HL-60 (cell line): Measurements from ENCODE around the gene LRRN4.

ENCODE experiments used
- DNase-seq, 2 experiments: peaks; one replicate each; pipeline ENCODE4 v3.0.0-alpha.2; 2010 to 2020; ENCODE audit warnings: low read depth in 1 of 2, low spot score in 1 of 2
- H3K27ac ChIP-seq: fragments of 250-450 bp; sonication (Bioruptor Pico); replicated peaks from 2 replicates; pipeline ENCODE4 v1.5.1; 2020; ENCODE audit warnings: mild to moderate bottlenecking, moderate library complexity
- H3K27me3 ChIP-seq: fragments of 250-450 bp; sonication (Bioruptor Pico); 2 replicates; pipeline ENCODE4 v1.5.1; 2021; ENCODE audit warnings: mild to moderate bottlenecking, moderate library complexity; ENCODE audit not compliant: insufficient read depth, poor library complexity, severe bottlenecking
- H3K4me3 ChIP-seq: replicated peaks from 2 replicates; pipeline ENCODE4 v1.5.1; 2011; ENCODE audit warnings: mild to moderate bottlenecking, control low read depth, low read length; ENCODE audit not compliant: insufficient read depth
- GABPA ChIP-seq: IDR thresholded peaks from 2 replicates; pipeline ENCODE4 v1.6.1; 2012; ENCODE audit warnings: low read depth
- POLR2AphosphoS5 ChIP-seq: IDR thresholded peaks from 2 replicates; pipeline ENCODE4 v1.6.1; 2012; ENCODE audit warnings: low read depth
- SPI1 ChIP-seq: IDR thresholded peaks from 2 replicates; pipeline ENCODE4 v1.6.1; 2012; ENCODE audit warnings: low read depth, mild to moderate bottlenecking, borderline replicate concordance
- long read RNA-seq: library from polyadenylated mRNA; unstranded; transcript quantifications from one replicate; pipeline ENCODE4 v2.0.0, GENCODE V29; 2020
- TF ChIP-seq, protein P1 (sequence below): IDR thresholded peaks from 2 replicates; pipeline ENCODE4 v1.6.1; 2012; ENCODE audit warnings: low read depth; ENCODE audit not compliant: insufficient replicate concordance
- TF ChIP-seq, protein P2 (sequence below): IDR thresholded peaks from one replicate; pipeline ENCODE4 v1.5.1; 2011; ENCODE audit warnings: low read length, control low read depth, inconsistent platforms; ENCODE audit not compliant: insufficient read depth

LRRN4 gene
- long read RNA-seq, result 0 reads

DNA sequence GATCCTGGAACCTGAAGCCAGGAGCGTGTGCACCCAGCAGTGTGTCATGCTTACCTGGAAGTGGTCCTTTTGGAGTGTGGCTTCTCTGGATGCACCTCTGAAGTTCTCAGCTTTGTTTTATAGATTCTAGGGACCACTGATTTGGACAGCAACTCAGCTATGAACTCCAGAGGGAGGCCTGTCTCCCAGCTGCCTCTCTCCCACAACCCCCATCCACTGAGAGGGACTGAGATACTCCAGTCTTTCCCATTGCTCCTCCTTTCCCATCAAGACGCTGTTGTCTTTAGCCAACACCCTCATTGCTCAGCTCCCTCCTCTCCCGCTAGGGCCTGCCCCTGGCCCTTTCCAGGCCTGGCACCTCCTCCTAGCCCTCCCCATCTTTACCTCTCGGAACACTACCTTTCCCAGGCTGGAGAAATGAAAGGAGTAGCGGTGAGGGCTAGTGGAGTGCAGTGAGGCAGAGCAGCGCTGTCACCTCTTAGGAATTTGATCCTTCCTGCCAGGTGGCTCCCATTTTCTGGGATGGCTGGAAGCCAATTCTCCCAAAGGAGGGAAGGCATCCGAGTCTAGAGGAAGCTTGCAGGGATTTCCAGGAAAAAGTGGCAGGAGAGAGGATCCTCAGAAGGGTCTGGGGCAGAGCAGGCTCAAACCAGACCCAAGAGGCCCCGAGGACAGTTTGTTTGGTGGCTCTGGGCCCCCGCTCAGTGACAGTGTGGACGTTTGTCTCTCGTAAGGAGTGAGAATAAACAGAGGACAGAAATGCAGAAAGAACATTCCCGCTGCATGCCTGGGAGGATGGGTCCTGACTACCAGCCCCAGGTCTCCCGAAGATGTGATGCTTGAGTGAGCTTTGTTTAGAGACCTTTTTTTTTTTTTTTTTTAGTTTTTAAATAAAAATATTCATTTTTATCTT, at the start of gene LRRN4:
Gene LRRN4 (minus strand): TSS at position 285 of the 913 bp plus-strand sequence. CDS start 1,261 bp downstream, outside the sequence.
- Histone ChIP-seq H3K4me3 (no peak within 1 kb of the TSS), H3K27ac (no peak within 1 kb of the TSS), H3K27me3 (peaks cover 29% of the 10 kb centered on the region)
- no peak for DNase-seq
- TF ChIP-seq, protein P1, sequence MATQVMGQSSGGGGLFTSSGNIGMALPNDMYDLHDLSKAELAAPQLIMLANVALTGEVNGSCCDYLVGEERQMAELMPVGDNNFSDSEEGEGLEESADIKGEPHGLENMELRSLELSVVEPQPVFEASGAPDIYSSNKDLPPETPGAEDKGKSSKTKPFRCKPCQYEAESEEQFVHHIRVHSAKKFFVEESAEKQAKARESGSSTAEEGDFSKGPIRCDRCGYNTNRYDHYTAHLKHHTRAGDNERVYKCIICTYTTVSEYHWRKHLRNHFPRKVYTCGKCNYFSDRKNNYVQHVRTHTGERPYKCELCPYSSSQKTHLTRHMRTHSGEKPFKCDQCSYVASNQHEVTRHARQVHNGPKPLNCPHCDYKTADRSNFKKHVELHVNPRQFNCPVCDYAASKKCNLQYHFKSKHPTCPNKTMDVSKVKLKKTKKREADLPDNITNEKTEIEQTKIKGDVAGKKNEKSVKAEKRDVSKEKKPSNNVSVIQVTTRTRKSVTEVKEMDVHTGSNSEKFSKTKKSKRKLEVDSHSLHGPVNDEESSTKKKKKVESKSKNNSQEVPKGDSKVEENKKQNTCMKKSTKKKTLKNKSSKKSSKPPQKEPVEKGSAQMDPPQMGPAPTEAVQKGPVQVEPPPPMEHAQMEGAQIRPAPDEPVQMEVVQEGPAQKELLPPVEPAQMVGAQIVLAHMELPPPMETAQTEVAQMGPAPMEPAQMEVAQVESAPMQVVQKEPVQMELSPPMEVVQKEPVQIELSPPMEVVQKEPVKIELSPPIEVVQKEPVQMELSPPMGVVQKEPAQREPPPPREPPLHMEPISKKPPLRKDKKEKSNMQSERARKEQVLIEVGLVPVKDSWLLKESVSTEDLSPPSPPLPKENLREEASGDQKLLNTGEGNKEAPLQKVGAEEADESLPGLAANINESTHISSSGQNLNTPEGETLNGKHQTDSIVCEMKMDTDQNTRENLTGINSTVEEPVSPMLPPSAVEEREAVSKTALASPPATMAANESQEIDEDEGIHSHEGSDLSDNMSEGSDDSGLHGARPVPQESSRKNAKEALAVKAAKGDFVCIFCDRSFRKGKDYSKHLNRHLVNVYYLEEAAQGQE, result no peak
- TF ChIP-seq, protein P2, sequence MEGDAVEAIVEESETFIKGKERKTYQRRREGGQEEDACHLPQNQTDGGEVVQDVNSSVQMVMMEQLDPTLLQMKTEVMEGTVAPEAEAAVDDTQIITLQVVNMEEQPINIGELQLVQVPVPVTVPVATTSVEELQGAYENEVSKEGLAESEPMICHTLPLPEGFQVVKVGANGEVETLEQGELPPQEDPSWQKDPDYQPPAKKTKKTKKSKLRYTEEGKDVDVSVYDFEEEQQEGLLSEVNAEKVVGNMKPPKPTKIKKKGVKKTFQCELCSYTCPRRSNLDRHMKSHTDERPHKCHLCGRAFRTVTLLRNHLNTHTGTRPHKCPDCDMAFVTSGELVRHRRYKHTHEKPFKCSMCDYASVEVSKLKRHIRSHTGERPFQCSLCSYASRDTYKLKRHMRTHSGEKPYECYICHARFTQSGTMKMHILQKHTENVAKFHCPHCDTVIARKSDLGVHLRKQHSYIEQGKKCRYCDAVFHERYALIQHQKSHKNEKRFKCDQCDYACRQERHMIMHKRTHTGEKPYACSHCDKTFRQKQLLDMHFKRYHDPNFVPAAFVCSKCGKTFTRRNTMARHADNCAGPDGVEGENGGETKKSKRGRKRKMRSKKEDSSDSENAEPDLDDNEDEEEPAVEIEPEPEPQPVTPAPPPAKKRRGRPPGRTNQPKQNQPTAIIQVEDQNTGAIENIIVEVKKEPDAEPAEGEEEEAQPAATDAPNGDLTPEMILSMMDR, result no peak
- TF ChIP-seq SPI1, result no peak
- no peak for TF ChIP-seq GABPA
- no peak for TF ChIP-seq POLR2AphosphoS5

DNA sequence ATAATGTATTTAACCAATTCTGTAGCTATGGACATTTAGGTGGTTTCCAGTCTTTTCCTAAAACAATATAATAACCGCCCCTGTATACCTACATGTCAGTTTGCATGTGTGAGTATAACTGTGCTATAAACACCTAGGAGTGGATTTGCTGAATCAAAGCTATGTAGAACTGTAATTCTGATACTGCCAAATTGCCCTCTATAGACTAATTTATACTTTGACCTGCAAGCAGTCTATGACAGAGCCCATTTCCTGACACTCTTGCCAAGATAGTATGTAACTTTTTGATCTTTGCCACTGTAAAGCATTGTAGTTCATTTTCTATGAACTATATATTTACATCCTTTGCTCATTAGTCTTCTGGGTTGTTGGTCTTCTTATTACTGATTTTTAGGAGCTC, 49.4 kb upstream of the LRRN4 start:
- DNase-seq, result no peak
- TF ChIP-seq SPI1 (no peak), GABPA (no peak), POLR2AphosphoS5 (no peak)
- TF ChIP-seq, protein P1, result no peak
- TF ChIP-seq, protein P2, result no peak

DNA sequence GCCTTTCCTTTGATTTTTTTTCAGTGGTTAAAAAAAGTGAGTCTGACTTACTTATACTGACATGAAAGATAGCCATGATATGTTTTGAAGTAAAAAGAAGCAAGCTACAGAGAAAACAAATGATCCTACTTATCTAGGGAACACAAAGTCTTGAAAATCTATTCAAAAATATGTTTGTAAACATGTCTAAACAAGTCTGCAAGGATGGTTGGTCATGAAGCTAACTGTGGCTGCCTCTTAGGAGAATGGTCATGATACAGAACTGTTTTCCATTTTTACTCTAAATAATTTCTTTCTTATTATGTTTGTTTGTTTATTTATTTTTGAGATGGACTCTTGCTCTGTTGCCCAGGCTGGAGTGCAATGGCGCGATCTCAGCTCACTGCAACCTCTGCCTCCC, 47.5 kb upstream of the LRRN4 start:
- Histone ChIP-seq H3K27ac (no peak overlapping the region), H3K27me3 (peaks cover 2% of the 10 kb centered on the region), H3K4me3 (no peak overlapping the region)
- TF ChIP-seq POLR2AphosphoS5, result no peak
- TF ChIP-seq, protein P2, result no peak
- no peak for TF ChIP-seq GABPA
- TF ChIP-seq, protein P1, result no peak
- TF ChIP-seq SPI1, result no peak
- DNase-seq, result no peak

More for the DNA sequence above, 49.4 kb upstream of the LRRN4 start:
- H3K27ac ChIP-seq, result no peak overlapping the region
- H3K27me3 ChIP-seq, result peaks cover 2% of the 10 kb centered on the region
- H3K4me3 ChIP-seq, result no peak overlapping the region
